RPMI8226 (cell line): ENCODE measurements around the gene STARD5.

Experiments
- DNase-seq: peaks from one replicate; pipeline ENCODE4 v3.0.0-alpha.2; 2015

STARD5 gene

DNA sequence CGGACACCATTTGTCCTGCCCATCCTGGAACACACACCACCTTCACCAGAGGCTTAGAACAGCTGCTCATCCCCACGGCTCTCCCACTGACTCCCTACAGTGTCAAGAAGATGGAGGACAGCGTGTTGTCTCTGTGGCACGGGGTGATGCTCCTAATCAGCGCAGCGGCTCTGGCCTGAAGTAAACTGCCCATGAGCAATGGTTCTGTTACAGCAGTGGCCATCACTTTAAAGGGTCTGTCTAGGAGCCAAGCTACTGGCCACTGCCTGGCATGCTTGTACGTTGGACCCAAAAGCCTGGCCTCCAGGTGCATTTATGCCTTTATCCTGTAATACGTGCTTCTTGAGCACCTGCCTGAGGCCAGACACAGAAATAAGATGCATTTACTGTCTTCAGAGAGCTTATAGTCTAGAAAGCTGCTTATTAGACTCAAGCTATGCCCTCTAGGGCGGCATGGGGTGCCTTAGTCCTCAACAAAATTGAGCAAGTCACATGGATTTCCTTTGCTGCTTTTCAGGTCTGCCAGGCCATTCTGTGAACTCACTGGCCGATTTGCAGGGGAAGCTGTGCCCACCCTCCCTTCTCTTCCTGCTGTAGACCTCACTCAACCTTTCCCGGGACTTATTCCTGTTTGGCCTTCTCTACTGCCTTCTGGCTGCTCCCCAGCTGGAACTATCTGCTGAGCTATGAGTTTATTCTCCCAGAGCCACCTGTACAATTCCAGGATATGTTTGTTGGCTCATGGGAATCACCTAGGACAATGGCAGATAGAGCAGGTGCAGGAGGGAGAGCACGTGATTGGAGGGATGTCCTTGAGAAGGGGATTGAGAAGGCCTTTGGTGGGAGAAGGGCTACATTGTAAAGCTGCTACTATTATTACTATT lies 51.9 kb downstream of the STARD5 start:
- peak; percentile 0 for DNase-seq

- no peak for DNase-seq
Observed at GRCh38 chr15:81270781-81271491, 53.0 kb downstream of the STARD5 start.

GRCh38 chr15:81270188-81270587 lies 53.8 kb downstream of the STARD5 start:
- DNase-seq: no peak

DNA sequence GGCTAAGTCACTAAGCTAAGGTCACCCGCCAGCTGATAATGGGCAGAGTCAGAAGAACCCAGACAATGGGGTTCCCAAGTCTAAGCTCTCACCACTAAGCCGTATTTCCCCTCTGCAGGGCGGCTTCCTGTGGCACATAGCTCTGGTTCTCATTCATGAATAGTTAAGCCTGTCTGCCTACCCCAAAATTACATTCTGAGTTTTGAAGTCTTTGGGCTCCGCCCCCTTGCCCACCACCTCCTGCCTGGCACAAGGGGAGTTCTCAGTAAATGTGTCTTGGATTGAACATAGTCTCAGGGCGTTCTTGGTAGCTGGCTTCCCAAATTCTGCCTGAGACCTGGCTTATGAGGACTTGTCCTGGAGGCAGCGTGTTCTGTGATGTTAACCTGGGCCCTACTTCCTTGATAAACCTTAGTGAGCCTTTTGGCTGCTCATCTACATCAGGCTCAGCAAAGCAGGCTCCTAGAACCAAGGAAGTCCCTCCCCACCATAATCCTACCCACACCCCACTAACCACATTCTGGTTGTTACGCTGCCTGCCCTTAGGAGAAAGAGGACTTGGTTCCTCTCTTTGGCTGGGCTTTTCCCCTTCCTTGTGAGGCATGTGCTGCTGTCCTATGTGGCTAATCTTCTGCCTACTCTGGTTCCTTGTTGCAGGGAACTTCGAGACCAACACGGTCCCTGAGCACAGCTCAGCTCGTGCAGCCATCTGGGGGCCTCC lies 54.9 kb downstream of the STARD5 start:
- DNase-seq: no peak

DNA sequence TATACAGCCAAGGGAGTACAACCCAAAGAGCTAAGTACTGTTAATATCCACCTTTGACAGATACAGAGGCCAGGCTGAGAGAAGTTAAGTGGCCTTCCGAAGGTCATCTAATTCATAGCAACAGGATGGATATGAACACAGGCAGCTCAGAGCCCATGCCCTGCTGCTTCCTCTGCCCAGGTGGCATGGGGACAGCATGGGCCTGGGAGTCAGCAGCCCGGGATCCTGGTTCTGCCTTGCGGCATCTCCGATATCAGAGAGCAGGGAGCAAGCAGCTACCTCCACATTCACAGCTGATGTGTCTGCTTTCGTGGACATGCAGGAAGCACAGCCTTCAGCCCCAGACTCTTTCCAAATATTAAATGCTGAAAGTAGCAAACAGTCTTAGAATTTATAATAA lies 55.6 kb downstream of the STARD5 start:
- no peak for DNase-seq

- DNase-seq: peak; percentile 92
Observed at GRCh38 chr15:81265944-81266775, 57.8 kb downstream of the STARD5 start.

- peak; percentile 73 for DNase-seq
Observed at GRCh38 chr15:81265256-81265943, 58.5 kb downstream of the STARD5 start.

GRCh38 chr15:81264072-81264857 lies 59.7 kb downstream of the STARD5 start:
- DNase-seq: no peak

- DNase-seq: no peak
Observed at GRCh38 chr15:81263477-81263876, 60.5 kb downstream of the STARD5 start.

GRCh38 chr15:81261172-81261811 lies 62.6 kb downstream of the STARD5 start:
- DNase-seq: no peak

DNA sequence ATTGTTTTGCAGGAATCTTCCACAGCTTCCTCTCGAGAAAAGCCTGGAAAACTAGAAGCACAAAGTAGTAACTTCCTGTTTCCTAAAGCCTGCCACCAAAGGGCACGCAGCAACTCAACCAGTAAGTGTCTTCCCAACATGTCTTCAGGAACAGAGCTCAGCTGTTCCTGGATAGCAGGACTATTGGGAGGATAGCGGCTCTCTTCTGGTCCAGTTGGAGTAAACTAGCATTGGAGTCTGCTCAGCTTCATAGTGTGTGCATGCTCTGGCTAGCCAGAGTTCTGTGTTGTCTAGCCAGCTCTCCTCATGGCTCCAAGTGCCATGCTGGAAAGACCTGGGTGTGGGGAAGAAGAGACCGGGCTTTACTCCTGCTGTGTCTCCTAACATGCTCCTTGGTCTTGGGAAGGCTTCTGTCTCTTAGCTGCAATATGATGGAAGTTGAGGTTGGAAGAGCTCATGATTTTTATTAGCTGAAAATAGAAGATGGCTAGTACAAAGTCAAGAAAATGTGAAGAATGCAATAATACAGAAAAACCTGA lies 64.1 kb downstream of the STARD5 start:
- DNase-seq: no peak
